ENCODE measurements around the gene VWDE.

DNA sequence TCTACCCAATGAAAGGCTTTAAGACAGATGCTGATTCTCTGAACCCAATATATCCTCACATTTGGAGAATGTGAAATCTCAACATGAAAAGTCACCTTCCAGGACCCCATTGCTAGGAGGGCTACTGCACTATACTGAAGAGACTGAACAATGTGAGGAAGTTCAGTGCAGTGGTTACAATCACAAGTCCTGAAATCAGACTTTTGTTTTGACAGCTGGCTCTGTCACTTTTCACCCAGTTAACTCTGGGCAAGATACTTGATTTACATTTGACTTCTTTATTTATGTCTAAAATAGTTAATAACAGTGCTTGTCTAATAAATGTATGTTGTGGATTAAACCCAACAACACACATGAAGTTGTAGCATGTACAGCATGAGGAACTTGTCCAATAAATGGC lies 14.8 kb upstream of the VWDE start:
- TF ChIP-seq, protein P1, sequence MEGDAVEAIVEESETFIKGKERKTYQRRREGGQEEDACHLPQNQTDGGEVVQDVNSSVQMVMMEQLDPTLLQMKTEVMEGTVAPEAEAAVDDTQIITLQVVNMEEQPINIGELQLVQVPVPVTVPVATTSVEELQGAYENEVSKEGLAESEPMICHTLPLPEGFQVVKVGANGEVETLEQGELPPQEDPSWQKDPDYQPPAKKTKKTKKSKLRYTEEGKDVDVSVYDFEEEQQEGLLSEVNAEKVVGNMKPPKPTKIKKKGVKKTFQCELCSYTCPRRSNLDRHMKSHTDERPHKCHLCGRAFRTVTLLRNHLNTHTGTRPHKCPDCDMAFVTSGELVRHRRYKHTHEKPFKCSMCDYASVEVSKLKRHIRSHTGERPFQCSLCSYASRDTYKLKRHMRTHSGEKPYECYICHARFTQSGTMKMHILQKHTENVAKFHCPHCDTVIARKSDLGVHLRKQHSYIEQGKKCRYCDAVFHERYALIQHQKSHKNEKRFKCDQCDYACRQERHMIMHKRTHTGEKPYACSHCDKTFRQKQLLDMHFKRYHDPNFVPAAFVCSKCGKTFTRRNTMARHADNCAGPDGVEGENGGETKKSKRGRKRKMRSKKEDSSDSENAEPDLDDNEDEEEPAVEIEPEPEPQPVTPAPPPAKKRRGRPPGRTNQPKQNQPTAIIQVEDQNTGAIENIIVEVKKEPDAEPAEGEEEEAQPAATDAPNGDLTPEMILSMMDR (IDR thresholded peaks at IDR 0.05) = no peak
- no peak for TF ChIP-seq ZFX (IDR thresholded peaks at IDR 0.05; ENCODE audit: borderline replicate concordance)

All from 22Rv1 (cell line).